NOMO-1 (cell line): ENCODE results near the gene PARD3B.

Experiments used
- DNase-seq, 2 experiments: peaks; one replicate each; lab custom pipeline; 2025; ENCODE audit not compliant: unreplicated experiment in 2 of 2; lab: John Stamatoyannopoulos, UW

The PARD3B gene

DNA sequence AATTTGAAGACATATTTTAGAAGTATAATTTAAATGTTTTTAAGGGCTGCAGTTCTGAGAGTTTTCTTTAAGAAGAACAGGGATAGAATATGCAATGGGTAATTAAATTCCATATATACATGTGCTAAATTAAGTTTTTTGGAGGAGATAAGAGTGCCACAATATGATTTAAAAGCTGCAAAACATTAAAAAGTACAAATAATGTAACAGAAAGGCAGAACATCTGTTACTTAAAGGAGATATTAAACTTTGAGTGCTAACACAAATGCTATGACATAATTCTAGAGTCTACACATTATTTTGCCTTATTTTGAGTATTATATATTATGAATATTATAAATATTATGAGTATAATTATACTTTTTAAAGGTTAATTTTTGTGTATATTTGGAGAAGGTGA lies 102.4 kb downstream of the PARD3B start:
- no peak for DNase-seq

DNA sequence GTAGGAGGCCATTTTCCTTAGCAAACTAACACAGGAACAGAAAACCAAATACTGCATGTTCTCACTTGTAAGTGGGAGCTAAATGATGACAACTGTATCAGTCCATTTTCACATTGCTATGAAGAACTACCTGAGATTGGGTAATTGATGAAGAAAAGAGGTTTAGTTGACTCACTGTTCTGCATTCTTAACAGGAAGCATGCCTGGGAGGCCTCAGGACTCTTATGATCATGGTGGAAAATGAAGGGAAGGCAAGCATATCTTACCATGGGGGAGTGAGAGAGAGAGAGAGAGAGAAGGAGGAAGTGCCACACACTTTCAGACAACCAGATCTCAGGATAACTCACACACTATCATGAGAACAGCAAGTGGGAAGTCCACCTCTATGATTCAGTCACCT lies 105.3 kb downstream of the PARD3B start:
- no peak for DNase-seq

DNA sequence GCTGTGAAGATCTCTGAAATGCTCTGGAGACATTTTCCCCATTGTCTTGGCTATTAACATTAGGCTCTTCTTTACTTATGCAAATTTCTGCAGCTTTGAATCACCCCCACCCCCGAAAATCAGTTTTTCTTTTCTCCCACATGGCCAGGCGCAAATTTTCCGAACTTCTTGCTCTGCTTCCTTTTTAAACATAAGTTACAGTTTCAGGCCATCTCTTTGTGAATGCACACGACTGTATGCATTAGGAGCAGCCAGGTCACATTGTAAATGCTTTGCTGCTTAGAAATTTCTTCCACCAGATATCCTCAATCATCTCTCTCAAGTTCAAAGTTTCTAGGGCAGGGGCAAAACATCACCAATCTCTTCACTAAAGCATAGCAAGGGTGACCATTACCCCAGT lies 106.8 kb downstream of the PARD3B start:
- no peak for DNase-seq

DNA sequence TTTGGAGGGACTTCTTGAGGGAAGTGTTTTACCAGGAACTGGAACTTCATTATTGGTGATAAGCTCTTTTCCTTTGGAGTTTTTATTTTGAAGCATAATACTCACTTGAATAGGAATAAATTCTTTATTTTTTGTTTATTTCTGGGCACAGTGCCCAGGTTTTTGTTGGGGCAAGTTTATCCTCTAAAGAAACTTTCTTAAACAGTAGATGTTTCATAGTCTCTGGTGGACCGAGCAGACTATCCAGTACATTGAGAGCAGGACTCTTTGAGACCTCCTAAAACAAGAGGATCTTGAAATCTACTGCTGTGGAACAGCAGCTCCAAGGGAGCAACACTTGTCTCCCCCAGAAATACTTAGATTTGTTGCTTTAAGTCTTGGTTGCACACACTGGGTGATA lies 109.4 kb downstream of the PARD3B start:
- DNase-seq: no peak

DNA sequence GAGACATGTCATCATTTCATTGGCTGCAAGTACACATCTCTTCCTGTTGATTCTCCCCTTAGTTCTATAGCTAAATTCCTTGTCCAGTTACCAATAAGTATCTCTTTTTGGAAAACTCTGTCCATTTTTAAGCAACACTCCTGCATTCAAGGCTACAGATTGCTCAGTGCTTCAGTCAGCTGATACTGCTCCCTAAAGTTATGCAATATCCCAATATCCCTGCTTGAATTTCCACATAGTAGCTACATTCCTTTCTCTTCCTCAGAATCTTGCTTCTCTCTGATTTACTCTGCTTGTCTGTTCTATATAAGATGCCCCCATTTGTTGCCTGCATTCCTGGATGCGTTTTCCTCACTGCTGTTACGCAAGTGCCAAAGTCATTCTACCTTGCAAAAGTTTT lies 109.8 kb downstream of the PARD3B start:
- DNase-seq: no peak

DNA sequence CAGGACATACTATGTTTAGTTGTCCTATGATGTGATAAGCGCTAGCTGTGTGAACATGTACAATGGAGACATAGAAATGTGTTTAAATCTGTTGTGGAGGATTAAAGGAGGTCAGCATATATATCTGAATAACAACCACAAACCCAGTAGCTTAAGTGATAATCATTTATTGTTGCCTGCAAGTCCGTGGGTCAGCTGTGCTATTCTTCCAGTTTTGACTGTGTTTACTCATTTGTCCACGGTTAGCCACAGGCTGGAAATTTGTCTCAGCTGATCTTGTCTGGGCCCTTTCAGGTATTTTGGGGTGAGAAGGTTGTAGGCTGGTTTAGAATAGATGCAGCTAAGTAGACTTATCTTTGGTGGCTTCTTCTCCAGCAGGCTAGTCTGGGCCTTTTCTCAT lies 110.4 kb downstream of the PARD3B start:
- no peak for DNase-seq

DNA sequence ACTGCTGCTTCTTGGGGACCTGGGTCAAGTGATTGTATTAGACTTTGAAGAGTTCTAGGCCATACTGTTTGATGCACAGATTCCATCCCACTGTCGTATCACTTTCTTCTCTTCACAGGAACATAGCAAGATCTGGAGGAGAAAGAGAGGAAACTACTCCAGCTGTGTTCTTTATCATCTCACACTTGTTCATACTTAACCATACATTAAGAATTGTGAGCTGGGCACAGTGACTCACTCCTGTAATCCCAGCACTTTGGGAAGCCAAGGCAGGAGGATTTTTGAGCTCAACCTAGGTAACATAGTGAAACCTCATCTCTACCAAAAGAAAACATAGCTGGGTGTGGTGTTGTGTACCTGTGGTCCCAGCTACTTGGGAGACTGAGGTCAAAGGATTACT lies 111.7 kb downstream of the PARD3B start:
- DNase-seq: no peak

DNA sequence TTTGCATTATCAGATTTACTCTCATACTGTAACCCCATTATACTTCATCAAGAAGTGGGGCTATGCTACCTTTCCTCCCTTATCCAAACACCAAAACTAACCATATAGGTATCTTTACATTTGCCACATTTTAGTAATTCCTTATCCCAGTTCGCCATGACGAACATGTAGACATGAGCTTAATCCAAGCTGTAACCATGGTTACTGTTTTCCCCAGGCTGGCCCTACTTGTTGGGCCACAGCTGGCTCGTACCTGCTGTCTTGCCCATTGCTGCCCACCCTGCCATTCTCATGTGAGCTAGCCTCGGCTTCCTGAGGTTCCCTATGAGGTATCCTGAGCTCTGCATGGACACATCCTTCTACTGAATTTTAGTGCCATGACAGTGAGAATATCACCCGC lies 117.7 kb downstream of the PARD3B start:
- DNase-seq: no peak

DNA sequence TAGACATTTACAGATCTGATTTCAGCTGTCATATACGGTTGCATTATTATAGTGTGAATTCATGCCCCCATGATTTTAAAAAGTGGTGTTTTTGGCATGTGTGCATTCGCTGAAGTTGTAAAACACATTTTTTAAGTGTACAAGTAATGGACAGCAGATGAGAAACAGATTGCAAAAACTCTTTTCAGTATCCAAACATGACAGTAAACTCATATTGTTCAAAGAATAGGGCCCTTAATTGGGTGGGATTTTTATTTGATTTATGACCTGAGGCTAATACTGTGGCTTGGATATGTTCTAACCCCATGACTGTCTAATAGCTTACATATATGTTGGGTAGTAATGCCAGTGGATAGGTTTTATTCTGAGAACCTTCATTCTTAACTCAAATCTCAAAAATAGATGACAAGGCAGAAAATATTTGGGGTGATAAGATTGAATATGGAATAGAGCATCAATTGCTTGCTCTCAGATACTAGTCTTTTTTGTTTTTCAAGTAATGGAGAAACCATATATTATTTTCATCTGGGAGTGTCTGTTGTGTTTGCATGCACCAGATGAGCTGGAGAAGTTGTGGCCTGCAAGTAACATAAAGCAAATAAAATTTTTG lies 118.6 kb downstream of the PARD3B start:
- DNase-seq: no peak

DNA sequence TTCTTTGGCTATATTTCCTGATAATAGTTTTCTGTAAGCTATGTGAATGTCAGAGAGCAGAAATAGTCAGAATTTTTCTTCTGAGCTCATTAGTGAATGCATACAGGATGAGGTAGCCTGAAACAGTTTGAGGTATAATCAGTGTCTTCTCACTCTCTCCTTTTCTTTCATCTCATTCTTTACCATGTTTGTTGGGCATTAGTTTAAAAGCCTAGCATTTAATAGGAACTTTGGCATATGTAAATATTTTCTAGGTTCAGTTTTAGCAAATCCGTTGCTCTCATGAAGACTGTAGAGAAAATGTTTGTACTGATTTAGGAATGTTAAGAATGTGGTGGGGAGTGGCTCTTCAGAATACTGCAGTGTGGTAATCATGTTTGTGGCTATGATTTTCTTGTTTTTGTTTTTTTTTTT lies 119.4 kb downstream of the PARD3B start:
- no peak for DNase-seq

DNA sequence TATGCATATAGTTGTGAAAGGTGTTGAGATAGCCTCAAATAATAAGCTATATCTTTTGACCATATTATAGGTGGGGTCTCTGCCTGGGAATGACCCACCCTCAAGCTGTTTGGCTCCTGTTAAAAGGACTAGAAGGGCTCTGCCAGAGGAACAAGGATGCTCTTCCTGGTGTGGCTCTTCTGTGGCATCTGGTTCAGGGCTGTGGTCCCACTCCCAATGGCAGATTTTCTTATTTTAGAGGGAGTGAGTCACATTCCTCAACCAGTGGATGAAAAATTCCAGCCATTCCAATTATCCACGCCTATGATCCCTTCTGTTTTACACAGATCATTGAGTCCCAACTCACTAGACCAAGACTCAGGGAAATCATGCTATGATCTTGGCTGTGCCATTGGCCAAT lies 119.9 kb downstream of the PARD3B start:
- no peak for DNase-seq

DNA sequence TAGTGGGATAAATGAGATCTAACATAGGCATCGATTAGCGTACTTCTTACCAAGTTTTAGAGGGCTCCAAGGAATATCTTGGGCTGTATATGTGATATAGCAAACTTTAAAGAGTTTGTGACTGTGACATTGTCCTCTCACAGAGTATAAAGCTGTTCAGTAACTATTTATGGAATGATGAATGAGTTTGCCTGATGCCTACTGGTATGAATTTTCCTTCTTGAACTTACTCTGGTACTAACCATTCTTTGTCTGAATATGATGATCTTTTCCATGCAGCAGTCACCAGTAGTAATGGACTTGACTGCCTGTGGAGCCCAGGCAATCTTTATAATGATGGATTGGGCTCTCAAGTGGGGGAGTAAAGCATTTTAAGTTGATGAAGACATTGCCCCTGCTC lies 120.5 kb downstream of the PARD3B start:
- DNase-seq: no peak

DNA sequence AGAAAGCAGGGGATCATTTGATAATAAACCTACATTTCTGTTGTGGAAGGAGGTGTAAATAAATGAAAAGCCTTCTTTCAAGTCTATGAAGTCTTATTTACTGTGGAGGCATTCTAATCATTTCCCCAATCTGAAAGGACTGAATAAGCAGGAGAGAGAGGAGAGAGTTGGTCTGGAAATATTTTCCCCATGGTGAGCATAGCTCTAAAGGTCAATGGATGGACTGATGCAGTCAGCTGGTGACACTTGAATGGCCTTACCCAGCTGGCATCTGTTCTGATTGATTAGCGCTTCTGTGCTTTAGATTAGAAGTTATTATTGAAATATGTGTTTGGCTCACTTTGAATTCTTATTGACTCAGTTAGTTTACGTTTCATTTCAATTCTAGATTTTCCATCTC lies 122.7 kb downstream of the PARD3B start:
- DNase-seq: no peak

DNA sequence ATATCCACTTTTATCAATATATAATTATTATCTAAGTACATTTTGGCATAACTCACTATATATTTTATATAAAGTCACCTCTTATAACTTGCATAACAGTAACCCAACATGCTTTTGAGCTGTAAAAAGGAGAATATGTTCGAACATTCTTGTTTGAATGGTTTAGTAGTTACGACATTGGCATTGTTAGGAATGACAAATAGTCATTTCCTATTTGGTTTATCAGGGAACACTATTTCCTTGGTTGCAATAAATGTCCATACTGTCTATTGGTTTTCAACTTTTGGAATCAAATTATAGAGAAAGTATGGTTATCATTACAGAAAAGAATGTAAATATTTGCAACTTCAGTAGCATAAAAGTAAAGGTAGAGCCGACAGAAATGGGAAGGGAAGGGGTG lies 124.1 kb downstream of the PARD3B start:
- no peak for DNase-seq

DNA sequence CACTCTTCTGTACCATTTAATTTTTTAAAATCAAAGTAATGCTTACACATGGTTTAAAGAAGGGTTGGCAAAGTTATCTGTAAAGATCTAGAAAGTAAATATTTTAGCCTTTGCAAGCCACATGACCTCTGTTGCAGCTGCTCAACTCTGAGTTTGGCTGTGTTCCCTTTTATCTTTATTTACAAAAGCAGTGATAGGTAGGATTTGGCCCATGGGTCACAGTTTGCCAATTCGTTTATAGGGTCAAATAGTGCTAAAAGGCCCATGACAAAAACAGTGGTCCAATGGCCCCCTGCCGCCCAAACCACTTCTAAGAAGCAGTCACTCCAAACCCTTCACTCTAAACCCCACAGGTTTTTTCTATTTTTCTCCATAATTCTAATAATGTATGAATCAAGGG lies 124.8 kb downstream of the PARD3B start:
- no peak for DNase-seq

DNA sequence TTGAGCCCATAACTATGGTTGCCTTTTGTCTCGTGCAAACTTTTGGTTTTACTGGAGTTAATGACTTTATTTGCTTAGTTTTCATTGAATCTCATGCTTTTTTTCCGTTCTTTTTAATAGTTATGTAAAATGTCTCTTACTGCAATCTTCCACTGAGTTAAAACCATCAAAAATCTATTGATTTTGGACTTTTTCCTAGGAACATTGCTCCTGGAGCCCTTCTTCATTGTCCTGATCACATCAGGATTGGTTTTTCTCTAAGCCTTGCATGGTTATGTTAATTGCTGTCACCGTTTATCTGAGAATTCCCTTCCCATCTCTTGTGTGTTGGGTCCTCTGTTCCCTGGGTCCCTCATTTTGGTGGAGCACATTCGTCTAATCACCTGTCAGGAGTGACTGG lies 125.5 kb downstream of the PARD3B start:
- no peak for DNase-seq

DNA sequence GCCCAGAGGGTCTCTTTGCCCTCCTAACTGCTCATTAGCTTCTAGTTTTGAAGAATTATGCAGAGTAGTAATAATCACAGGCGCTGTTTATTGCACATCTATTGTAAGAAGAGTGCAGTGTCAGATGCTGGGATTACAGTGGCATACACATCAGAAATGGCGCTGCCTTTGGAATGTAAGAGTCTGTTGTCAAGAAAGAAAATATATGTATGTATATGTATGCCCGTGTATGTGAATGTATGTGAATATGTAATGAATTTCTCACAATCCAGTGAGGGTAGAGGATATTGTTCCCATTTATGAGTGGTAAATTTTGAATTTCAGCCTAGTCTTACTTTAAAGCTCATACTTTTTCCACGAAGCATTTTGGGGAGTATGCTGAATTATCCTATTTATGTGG lies 127.5 kb downstream of the PARD3B start:
- no peak for DNase-seq

DNA sequence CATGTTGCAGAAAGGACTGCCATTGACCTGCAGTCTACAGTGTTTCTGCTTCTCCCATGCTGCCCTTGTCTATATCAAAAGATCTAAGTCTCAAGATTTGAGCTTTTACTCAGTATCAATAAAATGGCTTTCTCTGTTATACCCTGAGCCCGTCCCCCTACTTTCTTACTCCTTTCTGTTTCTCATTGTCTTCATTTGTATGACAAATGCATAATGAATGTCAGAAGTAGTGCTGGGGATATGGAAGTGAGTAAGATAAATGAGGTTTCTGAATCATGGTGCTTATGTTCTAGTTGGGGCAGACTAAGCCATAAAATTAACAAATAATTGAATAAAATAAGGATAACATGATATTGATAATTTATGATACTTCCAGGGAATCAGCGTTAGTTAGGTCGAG lies 128.6 kb downstream of the PARD3B start:
- DNase-seq: no peak

DNA sequence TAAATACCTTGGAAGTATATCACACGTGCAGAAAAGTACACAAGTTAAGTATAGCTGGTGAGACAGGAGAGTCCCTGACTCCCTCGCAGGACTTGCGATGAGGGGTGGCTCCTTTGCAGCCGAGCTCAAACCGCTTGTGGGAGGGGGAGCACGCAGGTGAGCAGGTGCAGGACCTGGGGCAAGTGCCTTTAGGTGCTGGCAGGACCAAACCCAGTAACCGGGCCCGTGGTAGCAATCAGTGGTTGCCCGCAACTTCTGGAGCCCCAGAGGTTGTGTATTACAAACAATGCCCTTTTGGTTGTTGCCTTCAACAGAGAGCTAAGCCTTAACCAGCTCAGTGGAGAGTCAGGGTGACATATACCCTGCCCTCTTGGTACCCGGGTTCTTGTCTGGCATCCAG lies 132.8 kb downstream of the PARD3B start:
- DNase-seq: no peak

DNA sequence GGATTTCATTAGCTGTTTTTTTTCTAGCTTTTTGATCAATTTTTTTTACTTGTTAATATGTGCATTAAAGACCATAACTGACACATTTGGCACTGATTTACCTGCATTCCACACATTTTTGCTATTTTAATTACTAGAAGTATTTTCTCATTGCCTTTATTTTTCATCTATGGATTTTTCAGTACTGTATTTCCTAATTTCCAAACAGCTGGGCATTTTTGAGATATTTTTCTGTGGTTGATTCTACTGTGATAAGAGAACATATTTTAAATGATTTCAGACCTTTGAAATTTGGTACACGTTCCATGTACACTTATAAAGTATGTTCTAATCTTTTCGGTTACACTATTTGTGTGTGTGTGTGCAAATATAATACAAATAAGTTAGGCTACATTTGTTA lies 135.3 kb downstream of the PARD3B start:
- DNase-seq: no peak

DNA sequence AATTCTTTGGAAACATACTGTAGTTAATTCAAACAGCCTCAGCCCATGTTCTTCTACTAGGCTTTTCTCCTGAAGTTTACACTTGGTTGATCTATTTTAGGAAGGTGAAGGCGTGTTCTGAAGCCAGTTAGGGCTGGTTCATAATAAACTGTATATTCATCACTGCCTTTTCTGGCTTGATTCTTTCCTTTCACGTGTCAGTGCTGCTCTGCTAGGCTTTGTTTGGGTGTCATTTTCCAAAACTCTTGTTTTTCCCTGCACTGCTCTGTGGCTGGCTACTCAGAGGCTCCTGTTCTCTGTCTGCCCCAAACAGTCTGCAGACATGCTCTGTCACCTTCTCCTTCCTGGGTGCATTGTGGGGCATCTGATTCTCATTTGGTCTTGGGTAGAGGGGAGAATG lies 136.1 kb downstream of the PARD3B start:
- no peak for DNase-seq

DNA sequence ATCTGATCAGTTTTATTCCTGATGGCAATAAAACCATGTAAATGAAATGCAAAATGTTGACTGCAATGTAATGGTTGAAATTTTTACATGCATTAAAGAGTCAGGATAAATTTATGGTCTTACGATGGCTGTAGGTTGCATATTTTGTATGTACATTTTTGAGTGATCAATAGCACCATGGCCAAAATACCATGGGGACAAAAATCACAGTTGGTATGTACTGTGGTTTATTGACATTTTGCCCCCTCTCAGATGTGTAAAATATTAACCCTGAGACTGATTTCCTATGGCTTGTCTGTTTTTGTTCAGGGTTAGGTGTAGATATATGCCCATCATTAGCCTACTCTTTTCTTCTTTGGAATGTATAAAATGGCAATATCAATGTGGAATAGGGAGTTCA lies 138.1 kb downstream of the PARD3B start:
- DNase-seq: no peak

DNA sequence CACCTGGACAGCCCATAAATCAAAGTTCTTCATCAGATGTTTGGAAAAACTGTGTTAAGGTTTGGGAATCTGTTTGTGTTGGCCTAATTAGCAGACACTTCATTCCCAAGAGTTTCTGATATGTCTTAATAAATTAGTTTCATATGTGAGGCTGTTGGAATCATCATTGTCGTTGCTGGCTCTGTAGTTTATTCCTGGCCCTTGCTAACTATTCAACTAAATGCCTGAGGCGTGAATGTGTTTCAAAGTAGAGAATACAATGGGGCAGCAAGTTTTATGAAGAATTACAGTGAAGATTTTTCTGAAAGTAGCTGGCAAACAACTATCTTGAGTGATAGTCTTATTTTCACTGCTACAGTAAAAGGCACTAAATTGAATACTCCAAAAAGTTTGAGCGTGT lies 141.1 kb downstream of the PARD3B start:
- DNase-seq: no peak

DNA sequence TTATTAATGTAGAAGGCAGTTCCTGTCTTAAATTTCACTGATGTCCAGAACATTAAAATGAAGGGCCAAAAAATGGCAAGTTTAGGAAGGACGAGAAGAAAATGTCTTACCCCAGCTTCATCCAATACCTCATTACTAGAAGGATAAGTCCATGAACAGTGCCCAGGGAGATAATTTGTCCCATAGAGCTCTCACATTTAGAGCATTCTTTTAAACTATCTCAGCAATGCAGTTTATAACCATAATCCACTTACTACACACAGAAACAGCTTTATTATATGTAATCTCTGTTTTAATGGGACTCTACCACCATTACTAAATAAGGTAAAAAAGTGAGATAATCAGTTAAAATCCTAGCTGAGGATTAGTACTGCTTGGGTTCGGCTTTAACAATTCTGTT lies 142.5 kb downstream of the PARD3B start:
- no peak for DNase-seq
